ENCODE results near the gene DHX34. TPM values are rescaled to one million over a fixed set of nuclear protein-coding genes. Genes with fewer than 3 reads are reported as not detected.
"Not testable (repeated sequence)": the region's sequence is repeated elsewhere in the genome, so short reads cannot be mapped to it uniquely, and the experiment has no call there.

The DHX34 gene
- total RNA-seq, 1 experiment from 2014 or later: 16.2 TPM

DNA sequence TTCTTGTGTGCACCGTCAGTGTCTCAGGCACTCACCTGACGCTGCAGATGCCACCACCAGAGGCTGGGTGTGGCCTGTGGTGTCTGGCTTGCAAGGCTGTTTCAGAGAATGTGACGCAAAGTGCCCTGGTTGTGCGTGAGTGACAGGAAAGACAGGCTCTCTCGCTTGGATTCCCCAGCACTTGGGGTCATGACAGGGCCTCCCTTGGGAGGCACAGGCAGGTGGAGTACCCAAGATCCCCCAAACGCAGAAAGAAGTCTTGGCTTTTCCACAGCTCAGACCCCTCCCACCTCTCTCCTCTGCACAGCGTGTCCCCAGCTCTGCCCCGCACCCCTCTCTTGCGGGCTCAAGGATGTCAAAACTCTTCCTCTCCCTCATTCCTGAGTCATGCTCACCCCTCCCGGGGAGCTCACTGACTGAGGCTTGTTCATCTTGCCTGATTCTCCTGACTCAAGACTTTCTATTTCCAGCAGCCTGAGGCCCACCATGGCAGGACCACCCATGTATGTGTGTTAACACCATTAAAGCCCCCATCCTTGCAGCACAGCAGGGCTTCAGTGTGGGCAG lies 21.0 kb downstream of the DHX34 start:
- DNase-seq (ENCODE audit: low read depth): peak; percentile 59

DNA sequence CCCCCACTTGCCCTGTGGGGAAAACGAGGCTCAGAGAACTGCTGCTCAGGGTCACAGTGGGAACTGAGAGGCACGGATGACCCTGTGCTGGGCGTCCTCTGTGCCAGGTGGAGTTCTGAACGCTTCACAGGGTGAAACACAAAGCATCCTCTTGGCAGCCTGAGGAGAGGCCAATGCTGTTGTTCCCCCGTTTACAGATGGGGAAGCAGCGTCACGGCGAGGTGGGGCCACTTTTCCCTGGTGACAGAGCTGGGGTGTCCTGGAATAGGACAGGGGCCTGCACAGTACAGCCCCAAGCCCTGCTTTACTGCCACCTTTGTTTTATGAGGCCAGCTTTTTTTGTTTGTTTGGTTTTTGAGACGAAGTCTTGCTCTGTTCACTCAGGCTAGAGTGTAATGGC lies 22.1 kb downstream of the DHX34 start:
- DNase-seq (ENCODE audit: low read depth): no peak

DNA sequence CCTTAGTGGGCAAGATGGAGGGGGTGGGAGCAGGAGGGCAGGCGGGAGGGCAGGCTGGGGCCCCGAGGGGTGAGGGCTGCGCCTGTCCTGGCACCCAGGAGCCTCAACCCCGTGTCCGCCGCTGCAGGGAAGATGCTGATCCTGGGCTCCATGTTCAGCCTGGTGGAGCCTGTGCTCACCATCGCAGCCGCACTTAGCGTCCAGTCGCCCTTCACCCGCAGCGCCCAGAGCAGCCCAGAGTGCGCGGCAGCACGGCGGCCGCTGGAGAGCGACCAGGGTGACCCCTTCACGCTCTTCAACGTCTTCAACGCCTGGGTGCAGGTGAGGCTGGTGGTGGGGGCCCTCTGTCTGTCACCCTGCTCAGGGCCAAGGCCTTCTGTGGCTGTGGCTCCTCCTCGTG lies 23.5 kb downstream of the DHX34 start:
- DNase-seq (ENCODE audit: low read depth): no peak

DNA sequence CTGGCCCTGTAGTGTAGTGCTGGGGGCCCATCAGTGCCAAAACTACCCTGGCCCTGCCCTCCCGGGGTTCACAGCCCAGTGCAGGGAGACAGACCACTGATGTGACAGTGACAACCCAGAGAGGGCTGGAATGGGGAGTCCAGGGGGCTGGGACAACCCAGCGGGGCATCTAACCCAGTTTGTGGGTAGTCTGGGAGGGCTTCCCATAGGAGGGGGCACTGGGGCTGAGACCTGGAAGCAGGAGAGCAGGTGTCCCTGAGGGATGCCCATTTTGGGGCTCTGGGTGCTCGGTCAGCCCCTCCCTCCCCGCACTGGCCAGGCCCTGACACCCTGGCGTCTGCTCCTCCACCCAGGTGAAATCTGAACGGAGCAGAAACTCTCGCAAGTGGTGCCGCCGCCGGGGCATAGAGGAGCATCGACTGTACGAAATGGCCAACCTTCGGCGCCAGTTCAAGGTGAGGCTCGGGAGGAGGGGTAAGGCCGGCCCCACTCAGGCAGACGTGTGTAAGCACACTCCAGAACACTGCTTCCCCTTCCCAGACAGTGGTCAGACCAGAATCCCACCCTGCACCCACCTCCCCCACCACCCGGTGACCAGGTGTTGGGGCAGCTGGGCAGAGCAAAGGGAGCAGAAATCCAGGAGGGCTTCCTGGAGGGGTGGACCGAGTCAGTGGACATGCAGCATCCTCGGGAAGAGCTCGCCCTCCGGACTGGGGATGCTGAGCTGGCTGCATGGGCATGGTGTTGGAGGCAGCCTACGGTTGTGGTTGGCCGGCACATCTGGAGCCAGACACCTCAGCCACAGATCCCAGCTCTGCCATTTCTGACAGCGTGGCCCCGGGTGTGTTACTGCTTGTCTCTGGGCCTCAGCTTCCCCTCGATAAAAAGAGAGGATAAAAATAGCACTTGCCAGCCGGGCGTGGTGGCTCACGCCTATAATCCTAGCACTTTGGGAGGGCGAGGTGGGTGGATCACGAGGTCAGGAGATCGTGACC lies 24.4 kb downstream of the DHX34 start:
- no peak for DNase-seq (ENCODE audit: low read depth)

DNA sequence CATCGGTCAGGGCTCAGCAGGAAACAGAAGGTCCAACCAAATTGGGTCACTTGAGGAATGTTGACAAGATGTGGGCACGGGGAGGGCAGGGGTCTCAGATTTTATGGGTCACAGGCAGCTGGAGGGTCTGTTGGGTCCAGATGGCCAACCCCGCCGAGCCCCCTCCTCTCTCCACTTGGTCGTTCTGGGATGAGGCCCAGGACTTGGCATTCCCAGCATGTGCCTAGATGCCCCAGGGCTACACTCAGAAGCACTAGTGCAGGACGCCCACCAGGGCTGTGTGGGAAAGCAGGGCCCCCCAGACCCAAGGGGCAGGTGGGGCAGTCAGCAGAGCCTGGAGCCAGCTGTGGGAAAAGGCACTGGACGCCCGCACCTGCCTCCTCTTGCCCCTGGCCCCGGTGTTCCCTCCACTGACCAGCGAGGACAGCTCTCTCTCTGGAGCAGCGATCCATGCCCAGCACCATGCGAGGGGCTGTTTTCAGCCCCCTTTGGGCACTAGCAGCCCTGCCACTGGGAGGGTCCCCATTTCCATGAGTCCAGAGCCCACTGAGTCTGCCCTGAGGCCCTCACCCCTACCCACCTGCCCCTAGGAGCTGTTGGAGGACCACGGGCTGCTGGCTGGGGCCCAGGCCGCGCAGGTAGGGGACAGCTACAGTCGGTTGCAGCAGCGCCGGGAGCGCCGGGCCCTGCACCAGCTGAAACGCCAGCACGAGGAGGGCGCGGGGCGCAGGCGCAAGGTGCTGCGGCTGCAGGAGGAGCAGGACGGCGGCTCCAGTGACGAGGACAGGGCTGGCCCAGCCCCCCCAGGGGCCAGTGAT lies 26.0 kb downstream of the DHX34 start:
- no peak for DNase-seq (ENCODE audit: low read depth)

DNA sequence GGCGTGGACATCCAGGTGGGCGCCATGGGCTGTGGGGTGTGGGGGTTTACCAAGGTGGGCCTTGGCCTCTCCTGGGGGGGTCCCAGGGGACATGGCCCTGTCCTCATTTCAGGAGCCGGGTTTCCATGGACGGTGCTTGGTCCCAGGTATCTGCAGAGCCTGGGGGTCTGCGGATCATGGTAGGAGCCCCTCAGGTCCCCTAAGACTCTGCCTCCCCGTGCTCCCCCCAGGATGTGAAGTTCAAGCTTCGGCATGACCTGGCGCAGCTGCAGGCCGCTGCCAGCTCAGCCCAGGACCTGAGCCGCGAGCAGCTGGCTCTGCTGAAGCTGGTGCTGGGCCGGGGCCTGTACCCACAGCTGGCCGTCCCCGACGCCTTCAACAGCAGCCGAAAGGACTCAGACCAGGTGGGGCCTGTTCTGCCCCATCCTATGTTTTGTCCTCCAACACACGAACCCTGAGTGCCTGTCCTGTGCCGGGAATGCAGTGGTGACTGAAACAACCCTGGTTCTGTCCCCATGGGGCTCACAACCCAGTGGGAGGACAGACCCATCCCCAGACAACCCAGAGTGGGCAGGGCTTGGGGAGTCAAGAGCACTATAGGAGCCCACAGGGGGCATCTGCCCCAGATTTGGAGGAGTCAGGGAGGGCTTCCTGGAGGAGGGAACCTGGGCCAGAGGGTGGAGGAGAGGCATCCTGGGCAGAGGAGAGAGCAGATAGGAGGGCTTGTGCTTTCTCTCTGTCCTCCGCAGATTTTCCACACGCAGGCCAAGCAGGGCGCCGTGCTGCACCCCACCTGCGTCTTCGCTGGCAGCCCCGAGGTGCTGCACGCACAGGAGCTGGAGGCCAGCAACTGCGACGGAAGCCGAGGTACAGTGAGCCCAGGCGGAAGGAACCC lies 26.8 kb downstream of the DHX34 start:
- no peak for DNase-seq (ENCODE audit: low read depth)

DNA sequence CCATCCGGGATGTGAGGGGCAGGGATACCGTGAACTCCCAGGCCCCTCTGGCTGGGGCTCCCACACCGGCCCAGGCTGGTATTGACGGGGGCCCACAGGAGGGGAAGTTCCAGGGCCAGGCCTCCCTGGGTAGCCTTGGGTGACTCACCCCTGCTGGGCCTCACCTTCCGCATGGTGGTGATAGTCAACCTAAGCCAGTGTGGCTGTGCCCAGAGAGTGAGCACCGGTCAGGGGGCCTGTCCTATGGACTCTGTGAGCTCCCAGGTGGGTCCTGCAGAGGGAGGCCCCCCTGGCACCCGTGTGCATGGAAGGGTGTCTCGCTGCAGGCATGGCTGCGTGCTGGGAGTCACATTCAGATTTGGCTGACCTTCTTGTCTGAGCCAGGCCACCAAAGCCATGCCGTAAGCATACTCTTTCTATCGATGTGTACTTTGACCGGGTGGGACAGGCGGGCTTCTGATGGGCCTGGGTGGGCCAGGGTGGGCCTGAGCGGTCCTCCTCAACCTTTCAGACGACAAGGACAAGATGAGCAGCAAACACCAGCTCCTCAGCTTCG lies 27.6 kb downstream of the DHX34 start:
- DNase-seq (ENCODE audit: low read depth): no peak

DNA sequence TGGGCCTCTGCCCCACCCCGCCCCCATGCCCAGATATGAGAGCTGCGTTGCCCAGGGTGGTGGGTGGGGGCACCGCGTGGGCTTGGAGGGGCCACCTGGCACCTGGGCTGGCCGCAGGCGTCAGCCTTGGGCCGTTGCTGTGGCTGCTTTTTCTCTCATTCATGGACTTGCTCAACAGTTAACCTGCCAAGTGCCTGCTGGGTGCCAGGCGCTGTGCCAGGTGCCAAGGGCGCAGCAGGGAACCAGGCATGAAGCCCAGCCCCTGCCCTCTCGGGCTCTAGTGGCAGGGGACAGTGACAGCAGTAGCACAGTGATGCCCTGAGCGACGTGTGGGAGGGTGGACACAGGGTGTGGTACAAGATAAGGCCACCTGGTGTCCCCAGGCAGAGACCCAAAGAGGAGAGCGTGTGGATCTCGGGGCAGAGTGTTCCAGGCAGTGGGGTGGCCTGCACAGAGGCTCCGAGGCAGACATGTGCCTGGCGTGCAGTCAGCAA lies 28.1 kb downstream of the DHX34 start:
- no peak for DNase-seq (ENCODE audit: low read depth)

DNA sequence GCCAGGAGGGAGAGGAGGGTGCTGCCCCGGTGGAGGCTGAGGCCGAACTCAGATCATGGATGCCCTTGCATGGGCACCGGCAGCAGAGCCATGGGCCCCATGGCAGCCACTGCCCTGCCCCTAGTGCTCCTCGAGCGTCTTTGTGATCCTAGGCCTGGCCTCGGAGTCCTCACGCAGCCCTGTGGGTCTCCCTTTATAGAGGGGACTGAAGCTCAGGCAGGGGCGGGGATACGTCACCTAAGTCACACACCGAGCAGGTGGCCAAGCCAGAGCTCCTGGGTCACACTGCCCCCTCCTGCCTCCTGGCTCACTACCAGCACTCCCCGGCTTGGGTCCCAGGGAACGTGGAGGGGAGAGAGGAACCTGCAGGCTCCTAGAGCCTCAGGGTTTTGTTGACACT lies 28.7 kb downstream of the DHX34 start:
- DNase-seq (ENCODE audit: low read depth): no peak

DNA sequence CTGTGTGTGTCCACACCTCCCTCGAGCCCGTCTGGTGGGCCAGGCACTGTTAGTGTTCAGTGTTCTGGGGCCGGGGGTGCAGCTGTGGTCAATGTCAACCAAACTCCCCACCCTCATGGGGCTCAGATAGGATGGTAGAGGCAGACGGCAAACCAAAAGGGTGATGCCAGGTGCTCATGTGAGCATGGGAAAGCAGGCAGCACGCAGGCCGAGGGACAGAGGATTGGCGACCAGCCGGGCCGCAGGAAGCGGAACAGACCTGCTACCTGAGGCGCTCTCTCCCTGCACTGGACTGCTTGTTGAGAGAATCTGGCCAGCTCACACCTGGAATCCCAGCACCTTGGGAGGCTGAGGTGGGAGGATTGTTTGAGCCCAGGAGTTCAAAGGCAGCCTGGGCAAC lies 29.1 kb downstream of the DHX34 start:
- DNase-seq (ENCODE audit: low read depth): no peak

DNA sequence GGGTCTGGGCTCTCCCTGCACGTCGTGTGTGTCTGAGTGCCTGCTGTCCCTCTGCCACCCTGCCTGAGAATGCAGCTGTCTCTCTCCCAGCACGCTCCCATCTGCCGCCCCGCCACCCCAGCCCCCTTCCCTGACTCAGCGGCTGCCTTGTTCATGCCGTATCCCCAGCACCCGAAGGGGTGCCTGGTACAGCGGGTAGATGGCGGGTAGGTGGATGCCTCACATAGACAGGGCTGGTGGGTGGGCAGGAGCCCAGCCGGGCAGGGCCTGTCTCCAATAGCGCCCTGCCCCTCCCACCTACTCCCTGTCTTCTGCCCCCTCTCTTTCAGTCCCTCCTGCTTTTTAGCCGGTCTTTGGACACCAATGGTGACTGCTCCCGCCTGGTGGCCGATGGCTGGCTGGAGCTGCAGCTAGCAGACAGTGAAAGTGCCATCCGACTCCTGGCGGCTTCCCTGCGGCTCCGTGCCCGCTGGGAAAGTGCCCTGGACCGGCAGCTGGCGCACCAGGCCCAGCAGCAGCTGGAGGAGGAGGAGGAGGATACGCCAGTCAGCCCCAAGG lies 30.3 kb downstream of the DHX34 start:
- DNase-seq (ENCODE audit: low read depth): no peak

DNA sequence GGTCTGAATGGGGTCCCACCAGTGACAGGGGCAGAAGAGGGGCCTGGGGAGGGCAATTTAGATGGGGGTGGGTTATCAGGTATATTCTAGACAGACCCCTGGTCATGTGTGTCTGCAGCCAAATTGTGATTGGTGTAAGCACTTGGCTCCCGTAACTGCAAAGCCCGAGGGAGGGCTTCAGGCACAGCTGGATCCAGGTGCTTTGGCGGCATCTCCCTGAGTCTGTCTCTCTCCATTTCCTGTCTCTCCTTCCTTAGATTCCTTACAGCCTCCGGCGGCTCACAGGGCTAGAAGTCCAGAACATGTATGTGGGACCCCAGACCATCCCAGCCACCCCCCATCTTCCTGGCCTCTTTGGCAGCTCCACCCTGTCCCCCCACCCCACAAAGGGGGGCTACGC lies 31.4 kb downstream of the DHX34 start:
- no peak for DNase-seq (ENCODE audit: low read depth)

DNA sequence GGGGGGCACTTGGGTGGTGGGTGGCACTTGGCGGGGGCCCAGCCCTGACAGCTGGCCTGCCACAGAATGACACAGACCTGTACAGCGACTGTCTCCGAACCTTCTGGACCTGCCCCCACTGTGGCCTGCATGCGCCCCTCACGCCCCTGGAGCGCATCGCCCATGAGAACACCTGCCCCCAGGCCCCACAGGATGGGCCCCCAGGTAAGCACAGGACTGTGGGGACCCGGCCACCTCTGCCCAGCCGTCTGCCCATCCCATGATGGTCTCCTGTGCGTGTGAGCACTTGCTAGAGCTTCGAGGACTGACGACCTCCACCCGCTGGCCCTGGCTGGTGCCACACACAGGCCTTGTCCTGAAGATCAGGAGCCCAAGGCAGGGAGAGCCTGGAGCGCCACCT lies 32.0 kb downstream of the DHX34 start:
- DNase-seq (ENCODE audit: low read depth): no peak

DNA sequence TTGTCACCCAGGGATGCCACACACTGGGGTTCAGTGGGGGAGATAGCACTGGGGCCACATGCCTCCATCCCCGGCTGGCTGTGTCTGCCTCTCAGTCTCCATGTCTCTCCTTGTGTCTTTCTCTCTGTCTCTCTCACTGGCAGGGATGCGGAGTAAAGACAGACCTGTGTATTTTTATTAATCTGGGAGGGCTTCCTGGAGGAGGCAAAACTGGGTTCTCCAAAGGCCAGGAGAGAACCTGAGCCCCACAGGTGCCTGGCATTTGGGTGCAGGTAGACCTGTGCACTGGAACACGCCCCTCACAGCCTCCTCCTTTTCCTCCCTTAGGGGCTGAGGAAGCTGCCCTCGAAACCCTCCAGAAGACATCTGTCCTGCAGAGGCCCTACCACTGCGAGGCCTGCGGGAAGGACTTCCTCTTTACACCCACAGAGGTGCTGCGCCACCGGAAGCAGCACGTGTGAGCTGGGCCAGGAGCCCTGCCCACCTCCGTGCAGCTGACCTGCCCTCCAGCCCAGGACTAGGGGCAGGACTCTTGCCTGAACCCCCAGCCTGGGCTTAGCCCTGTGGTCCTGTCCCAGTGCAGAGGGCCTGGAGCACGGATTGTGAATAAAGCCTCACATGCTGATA lies 32.7 kb downstream of the DHX34 start:
- no peak for DNase-seq (ENCODE audit: low read depth)

DNA sequence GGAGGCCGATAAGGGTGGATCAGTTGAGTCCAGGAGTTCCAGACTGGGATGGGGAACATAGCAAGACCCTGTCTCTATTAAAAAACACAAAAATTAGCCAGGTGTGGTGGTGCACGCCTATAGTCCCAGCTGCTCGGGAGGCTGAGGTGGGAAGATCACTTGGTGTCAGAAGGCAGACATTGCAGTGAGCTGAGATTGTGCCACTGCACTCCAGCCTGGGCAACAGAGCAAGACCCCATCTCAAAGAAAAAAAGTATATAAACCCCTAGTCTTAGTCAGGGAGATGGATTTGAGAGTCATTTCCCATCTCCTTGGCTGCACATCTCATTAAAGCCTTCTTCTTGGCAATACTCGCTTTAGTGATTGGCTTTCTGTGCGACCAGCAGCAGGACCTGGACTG lies 34.8 kb downstream of the DHX34 start:
- DNase-seq (ENCODE audit: low read depth): not testable (repeated sequence)

DNA sequence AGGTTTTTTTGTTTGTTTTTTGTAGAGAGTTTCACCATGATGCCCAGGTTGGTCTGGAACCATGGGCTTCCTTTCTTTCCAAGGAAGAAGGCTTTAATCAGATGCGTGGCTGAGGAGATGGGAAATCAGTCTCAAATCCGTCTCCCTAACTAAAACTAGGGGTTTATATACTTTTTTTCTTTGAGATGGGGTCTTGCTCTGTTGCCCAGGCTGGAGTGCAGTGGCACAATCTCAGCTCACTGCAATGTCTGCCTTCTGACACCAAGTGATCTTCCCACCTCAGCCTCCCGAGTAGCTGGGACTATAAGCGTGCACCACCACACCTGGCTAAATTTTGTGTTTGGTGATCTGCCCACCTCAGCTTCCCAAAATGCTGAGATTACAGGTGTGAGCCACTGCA lies 35.4 kb downstream of the DHX34 start:
- DNase-seq (ENCODE audit: low read depth): not testable (repeated sequence)

DNA sequence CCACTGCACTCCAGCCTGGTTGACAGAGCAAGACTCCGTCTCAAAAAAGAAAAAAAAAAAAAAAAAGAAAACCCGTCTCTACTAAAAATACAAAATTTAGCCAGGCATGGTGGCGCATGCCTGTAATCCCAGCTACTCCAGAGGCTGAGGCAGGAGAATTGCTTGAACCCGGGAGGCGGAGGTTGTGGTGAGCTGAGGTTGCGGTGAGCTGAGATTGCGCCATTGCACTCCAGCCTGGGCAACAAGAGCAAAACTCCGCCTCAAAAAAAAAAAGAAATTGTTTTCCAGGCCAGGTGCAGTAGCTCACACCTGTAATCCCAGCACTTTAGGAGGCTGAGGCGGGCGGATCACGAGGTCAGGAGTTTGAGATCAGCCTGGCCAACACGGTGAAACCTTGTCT lies 37.5 kb downstream of the DHX34 start:
- not testable (repeated sequence) for DNase-seq (ENCODE audit: low read depth)

DNA sequence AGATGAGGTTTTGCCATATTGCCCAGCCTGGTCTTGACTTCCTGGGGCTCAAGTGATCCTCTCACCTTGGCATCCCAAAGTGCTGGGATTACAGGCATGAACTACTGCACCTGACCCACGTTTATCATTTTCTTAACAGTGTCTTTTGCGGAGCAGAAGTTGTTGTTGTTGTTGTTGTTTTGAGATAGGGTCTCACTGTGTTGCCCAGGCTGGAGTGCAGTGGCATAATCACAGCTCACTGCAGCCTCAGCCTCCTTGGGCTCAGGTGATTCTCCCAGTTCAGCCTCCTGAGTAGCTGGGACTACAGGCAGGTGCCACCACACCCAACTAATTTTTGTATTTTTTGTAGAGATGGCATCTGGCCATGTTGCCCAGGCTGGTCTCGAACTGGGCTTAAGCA lies 38.5 kb downstream of the DHX34 start:
- DNase-seq (ENCODE audit: low read depth): not testable (repeated sequence)

DNA sequence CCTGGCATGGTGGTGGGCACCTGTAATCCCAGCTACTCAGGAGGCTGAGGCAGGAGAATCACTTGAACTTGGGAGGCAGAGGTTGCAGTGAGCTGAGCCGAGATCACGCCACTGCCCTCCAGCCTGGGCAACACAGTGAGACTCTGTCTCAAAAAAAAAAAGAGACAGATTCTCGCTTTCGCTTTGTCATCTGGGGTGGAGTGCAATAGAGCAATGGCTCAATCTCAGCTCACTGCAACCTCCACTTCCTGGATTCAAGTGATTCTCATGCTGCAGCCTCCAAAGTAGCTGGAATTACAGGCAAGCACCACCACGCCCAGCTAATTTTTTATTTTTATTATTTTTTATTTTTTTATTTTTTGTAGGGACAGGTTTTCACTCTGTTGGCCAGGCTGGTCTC lies 39.6 kb downstream of the DHX34 start:
- DNase-seq (ENCODE audit: low read depth): not testable (repeated sequence)

DNA sequence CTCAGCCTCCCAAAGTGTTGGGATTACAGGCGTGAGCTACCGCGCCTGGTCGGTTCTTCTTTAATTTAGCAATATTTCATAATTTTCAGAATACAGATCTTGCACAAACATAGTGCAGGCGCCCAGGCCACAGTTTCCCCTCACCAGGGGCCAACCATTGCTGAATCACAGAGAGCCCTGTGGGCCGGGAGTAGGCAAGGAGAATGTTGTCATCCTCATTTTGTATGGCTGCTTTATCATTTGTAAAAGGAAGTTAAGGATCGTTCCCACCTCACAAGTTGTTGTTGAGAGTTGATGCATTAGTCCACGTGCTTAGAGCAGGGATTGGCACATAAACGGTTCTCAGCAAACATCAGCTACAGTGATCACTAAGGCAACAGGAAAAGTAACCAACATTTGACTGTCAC lies 40.0 kb downstream of the DHX34 start:
- no peak for DNase-seq (ENCODE audit: low read depth)
